ENCODE data around the gene VAV2. TPM values are rescaled to one million over a fixed set of nuclear protein-coding genes. Genes with fewer than 3 reads are reported as not detected.
A peak's percentile ranks its signal among the peaks of the same experiment; 100 is the strongest.

VAV2 gene
- polyA plus RNA-seq, 1 donor, result 48.4 TPM

DNA sequence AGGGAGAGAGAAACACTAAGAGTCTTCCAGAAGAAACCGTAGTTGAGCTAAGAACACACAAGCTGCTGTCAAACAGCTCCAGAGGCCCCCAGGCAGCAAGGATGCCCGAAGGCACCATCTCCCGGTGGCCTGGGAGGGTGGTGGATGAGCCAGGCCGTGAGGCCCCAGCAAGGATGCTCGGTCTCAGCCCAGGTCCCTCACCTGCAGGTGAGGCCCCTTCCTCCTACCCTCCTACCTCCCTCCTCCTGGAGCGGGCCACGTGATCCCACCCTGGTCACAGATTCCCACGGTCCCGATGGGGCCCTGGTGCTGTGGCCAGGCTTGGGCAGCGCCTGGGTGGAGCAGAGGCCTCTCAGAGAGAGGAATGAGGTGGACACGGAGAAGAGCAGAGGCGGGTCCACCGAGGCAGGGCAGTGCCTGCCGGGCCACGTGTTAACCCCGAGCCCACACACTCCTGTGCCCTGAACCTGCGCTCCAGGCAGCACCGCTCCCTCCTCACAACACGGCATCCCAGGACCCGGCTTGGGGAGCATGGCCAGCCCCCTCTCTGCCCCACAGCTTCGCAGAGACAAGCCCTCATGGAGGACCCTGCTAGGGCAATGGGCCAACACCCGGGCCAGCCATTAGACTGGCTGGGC, 158.6 kb downstream of the VAV2 start:
- no CpG with 5 or more reads among the region's 22 CpGs for WGBS (ENCODE audit: insufficient coverage, low lambda C conversion rate)

DNA sequence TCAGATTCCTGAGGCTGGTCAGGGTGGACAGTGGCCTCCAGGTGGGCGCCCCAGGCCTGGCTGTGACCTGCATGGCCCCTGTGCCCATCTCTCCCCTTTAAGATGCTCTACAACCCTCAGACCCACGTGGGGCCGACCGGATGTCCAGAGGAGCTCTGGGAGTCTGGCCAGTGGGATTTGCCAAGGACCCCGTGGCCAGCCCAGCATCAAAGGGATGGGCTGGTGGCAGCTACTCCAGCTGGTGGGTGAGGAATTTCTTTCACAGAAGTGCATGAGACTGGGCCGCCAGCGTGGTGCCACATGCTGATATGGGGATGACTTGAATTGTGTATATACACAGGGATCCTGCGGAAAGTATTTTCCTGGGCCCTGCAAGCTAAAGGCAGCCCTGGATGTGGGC, 159.2 kb downstream of the VAV2 start:
- WGBS (ENCODE audit: insufficient coverage, low lambda C conversion rate), result no CpG with 5 or more reads among the region's 8 CpGs
- H3K9me3 ChIP-seq (ENCODE audit: control insufficient read depth, low read depth, low read length), result peaks cover 2% of the 10 kb centered on the region
- no peak overlapping the region for H3K27ac ChIP-seq (ENCODE audit: low read length)
- H3K36me3 ChIP-seq (ENCODE audit: control insufficient read depth, insufficient read depth, low read length), result peaks cover 33% of the 10 kb centered on the region
- peaks cover 8% of the 10 kb centered on the region for H3K4me1 ChIP-seq (ENCODE audit: control insufficient read depth, insufficient read depth, low read length)
- no peaks in the 10 kb centered on the region for H3K27me3 ChIP-seq (ENCODE audit: control insufficient read depth, insufficient read depth, low read length)
- DNase-seq, result no peak
- H3K4me3 ChIP-seq (ENCODE audit: low read length), result no peak overlapping the region

More for the DNA sequence above, 158.6 kb downstream of the VAV2 start:
- Histone ChIP-seq H3K27ac (ENCODE audit: low read length) (no peak overlapping the region), H3K4me3 (ENCODE audit: low read length) (no peak overlapping the region), H3K36me3 (ENCODE audit: control insufficient read depth, insufficient read depth, low read length) (peaks cover 32% of the 10 kb centered on the region), H3K9me3 (ENCODE audit: control insufficient read depth, low read depth, low read length) (peaks cover 2% of the 10 kb centered on the region), H3K27me3 (ENCODE audit: control insufficient read depth, insufficient read depth, low read length) (no peaks in the 10 kb centered on the region), H3K4me1 (ENCODE audit: control insufficient read depth, insufficient read depth, low read length) (peaks cover 11% of the 10 kb centered on the region)
- DNase-seq, result no peak

DNA sequence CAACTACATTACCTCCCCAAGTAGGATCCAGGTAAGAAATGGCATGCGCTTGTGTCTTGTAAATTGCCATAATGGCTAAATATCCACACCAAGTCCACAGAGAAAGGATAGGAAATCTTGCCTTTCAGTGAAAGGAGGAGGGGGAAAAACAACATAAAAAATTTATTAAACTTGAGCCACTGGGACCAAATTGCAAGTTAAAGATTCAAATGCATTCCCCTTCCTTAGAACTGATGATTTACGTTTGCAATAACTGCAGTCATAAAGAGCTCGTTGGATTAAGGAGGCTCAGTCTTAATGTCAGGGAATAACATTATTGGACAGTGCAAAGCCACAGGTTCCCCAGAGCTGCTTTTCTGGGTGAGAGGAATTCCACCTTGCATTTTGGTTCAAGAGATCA, 161.4 kb downstream of the VAV2 start:
- H3K36me3 ChIP-seq (ENCODE audit: control insufficient read depth, insufficient read depth, low read length), result peaks cover 33% of the 10 kb centered on the region
- no CpG with 5 or more reads among the region's 3 CpGs for WGBS (ENCODE audit: insufficient coverage, low lambda C conversion rate)

DNA sequence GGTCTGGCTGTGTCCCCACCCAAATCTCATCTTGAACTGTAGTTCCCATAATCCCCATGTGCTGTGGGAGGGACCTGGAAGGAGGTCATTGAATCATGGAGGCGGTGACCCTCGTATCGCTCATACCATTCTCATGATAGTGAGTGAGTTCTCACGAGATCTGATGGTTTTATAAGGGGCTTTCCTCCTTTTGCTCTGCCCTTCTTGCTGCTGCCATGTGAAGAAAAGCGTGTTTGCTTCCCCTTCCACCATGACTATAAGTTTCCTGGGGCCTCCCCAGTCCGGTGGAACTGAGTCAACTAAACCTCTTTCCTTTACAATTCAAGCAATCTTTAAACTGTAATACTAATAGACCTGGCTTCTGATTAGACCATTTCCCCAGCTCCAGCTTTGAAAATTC, 161.8 kb downstream of the VAV2 start:
- no peaks in the 10 kb centered on the region for H3K27me3 ChIP-seq (ENCODE audit: control insufficient read depth, insufficient read depth, low read length)
- H3K27ac ChIP-seq (ENCODE audit: low read length), result no peak overlapping the region
- H3K36me3 ChIP-seq (ENCODE audit: control insufficient read depth, insufficient read depth, low read length), result peaks cover 33% of the 10 kb centered on the region
- H3K4me3 ChIP-seq (ENCODE audit: low read length), result no peak overlapping the region
- DNase-seq, result no peak
- no peaks in the 10 kb centered on the region for H3K4me1 ChIP-seq (ENCODE audit: control insufficient read depth, insufficient read depth, low read length)
- no CpG with 5 or more reads among the region's 6 CpGs for WGBS (ENCODE audit: insufficient coverage, low lambda C conversion rate)
- H3K9me3 ChIP-seq (ENCODE audit: control insufficient read depth, low read depth, low read length), result peaks cover 2% of the 10 kb centered on the region

More for the DNA sequence above, 161.4 kb downstream of the VAV2 start:
- DNase-seq, result no peak
- peaks cover 2% of the 10 kb centered on the region for H3K9me3 ChIP-seq (ENCODE audit: control insufficient read depth, low read depth, low read length)
- no peaks in the 10 kb centered on the region for H3K27me3 ChIP-seq (ENCODE audit: control insufficient read depth, insufficient read depth, low read length)
- no peak overlapping the region for H3K27ac ChIP-seq (ENCODE audit: low read length)
- H3K4me3 ChIP-seq (ENCODE audit: low read length), result no peak overlapping the region
- H3K4me1 ChIP-seq (ENCODE audit: control insufficient read depth, insufficient read depth, low read length), result no peaks in the 10 kb centered on the region

DNA sequence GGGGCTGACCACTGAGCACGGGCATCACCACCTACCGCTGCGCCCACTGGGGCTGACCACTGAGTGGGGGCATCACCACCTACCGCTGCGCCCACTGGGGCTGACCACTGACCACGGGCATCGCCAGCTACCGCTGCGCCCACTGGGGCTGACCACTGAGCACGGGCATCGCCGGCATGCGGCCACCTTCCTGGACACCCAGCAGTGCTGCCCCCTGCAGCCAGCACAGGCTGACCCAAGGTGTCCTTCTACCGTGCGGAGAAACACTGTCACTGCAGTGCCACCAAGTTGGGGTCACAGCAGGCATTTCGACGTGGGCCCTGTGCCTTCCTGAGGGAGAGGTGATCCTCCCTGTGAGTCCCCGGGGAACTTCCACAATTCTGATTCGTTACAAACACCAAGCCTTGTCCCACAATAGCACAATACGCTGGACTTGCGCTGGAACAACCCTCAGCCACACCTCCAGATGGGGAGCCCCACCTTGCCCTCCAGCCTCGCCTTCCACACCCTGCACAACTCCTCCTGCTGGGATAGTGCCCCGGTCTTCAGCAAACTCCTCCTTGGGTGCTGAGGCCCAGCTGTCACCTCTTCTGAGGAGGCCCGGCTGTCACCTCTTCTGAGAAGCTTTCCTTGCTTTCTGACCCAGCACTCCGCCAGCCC, 163.7 kb downstream of the VAV2 start:
- Histone ChIP-seq H3K36me3 (ENCODE audit: control insufficient read depth, insufficient read depth, low read length) (peaks cover 32% of the 10 kb centered on the region), H3K4me3 (ENCODE audit: low read length) (no peak overlapping the region)
- no CpG with 5 or more reads among the region's 25 CpGs for WGBS (ENCODE audit: insufficient coverage, low lambda C conversion rate)

DNA sequence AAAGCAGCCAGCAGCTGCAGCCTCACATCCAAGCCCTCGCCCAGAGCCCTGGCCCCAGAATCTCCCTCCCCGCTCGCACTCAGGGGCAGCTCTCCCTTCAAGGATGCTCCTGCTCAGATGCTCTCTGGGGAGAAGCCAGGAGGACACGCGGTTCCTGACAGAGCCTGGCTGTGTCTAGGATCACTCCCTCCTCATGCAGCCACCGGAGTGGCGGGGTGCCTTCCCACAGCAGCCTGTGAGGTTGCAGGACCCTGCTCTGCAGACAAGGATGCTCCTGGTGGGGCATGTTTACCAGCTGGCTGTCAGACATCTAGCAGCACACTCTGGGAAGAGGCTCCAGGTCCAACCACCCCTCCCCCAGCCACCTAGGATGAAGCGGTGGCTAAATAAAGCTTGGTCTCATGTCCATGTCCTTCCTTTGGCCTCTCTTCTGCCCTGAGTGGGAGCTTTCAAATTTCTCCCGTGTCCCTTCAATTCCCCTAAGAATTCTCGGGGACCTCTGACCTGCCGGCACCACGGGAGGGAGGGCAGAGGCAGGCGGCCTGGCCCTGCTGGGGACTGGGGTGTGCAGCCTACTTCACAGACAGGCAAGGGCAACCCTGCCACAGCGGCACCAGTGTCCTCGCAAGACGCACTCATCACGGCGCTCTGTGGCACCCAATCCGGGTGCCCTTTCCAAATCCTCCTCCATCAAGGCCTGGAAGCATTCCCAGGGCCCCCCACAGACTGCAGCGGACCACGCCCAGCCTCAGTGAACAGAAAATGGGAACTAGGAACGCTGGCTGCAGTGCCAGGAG, 165.6 kb downstream of the VAV2 start:
- WGBS (ENCODE audit: insufficient coverage, low lambda C conversion rate), result no CpG with 5 or more reads among the region's 22 CpGs
- Histone ChIP-seq H3K4me3 (ENCODE audit: low read length) (no peak overlapping the region), H3K9me3 (ENCODE audit: control insufficient read depth, low read depth, low read length) (no peaks in the 10 kb centered on the region), H3K27ac (ENCODE audit: low read length) (no peak overlapping the region), H3K36me3 (ENCODE audit: control insufficient read depth, insufficient read depth, low read length) (peaks cover 32% of the 10 kb centered on the region), H3K27me3 (ENCODE audit: control insufficient read depth, insufficient read depth, low read length) (no peaks in the 10 kb centered on the region), H3K4me1 (ENCODE audit: control insufficient read depth, insufficient read depth, low read length) (no peaks in the 10 kb centered on the region)
- no peak for DNase-seq

More for the DNA sequence above, 163.7 kb downstream of the VAV2 start:
- no peak overlapping the region for H3K27ac ChIP-seq (ENCODE audit: low read length)
- no peaks in the 10 kb centered on the region for H3K4me1 ChIP-seq (ENCODE audit: control insufficient read depth, insufficient read depth, low read length)
- no peak for DNase-seq
- H3K27me3 ChIP-seq (ENCODE audit: control insufficient read depth, insufficient read depth, low read length), result no peaks in the 10 kb centered on the region
- peaks cover 2% of the 10 kb centered on the region for H3K9me3 ChIP-seq (ENCODE audit: control insufficient read depth, low read depth, low read length)

DNA sequence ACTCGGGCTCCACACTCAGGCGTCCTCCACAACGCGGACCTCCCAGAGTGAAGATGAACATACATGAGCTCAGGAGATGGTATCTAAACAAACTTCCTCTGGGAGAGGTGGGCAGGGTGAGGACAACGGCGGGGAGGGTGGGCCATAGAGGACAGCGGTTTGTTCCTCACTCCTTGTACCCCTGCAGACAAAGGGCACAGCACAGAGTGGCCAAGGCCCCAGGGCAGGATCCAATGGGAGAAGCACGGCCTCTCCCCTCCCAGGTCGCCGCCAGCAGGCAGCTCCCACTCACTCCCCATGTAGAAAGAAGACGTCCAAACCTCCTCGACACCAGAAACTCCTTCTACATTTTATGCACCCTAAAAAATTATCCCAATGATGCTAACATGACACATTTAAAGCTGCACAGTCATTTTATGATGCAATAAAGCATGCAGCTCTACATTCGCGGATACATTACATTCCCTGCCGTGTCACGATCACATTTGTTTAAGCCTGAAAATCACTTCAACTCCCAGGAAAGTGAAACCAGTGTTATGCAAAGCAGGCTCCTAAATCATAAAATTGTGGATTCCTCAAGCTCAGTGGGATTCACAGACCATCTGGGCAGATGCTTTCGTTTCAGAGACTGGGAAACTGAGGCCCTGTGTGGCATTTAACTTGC, 166.4 kb downstream of the VAV2 start:
- no CpG with 5 or more reads among the region's 17 CpGs for WGBS (ENCODE audit: insufficient coverage, low lambda C conversion rate)
- H3K4me3 ChIP-seq (ENCODE audit: low read length), result no peak overlapping the region
- peak in 1 of 2 donors; percentile 12 for DNase-seq
- no peaks in the 10 kb centered on the region for H3K9me3 ChIP-seq (ENCODE audit: control insufficient read depth, low read depth, low read length)
- no peaks in the 10 kb centered on the region for H3K4me1 ChIP-seq (ENCODE audit: control insufficient read depth, insufficient read depth, low read length)
- no peaks in the 10 kb centered on the region for H3K27me3 ChIP-seq (ENCODE audit: control insufficient read depth, insufficient read depth, low read length)
- peaks cover 39% of the 10 kb centered on the region for H3K36me3 ChIP-seq (ENCODE audit: control insufficient read depth, insufficient read depth, low read length)
- no peak overlapping the region for H3K27ac ChIP-seq (ENCODE audit: low read length)

DNA sequence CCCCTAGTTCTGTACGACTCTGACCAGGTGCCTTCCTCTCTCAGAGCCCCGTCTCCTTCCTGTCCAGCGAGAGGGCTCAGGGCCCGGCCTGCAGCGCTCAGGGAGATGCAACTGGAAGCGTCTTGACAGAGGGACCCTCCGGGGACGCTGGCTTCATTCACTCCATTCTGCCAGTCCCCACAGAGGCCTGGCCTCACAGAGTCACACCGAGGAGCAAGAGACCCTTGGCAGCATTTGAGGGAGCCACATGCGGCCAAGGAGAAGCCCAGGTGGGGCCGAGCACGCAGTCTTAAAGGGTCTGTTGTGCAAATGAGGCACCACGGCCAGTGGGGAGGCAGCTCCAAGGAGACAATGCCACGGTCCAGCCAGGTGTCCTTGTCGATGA, 167.3 kb downstream of the VAV2 start:
- no peak for DNase-seq
- no CpG with 5 or more reads among the region's 15 CpGs for WGBS (ENCODE audit: insufficient coverage, low lambda C conversion rate)
- H3K27me3 ChIP-seq (ENCODE audit: control insufficient read depth, insufficient read depth, low read length), result no peaks in the 10 kb centered on the region
- no peak overlapping the region for H3K4me3 ChIP-seq (ENCODE audit: low read length)
- no peaks in the 10 kb centered on the region for H3K4me1 ChIP-seq (ENCODE audit: control insufficient read depth, insufficient read depth, low read length)
- H3K27ac ChIP-seq (ENCODE audit: low read length), result no peak overlapping the region
- peaks cover 36% of the 10 kb centered on the region for H3K36me3 ChIP-seq (ENCODE audit: control insufficient read depth, insufficient read depth, low read length)
- H3K9me3 ChIP-seq (ENCODE audit: control insufficient read depth, low read depth, low read length), result no peaks in the 10 kb centered on the region

DNA sequence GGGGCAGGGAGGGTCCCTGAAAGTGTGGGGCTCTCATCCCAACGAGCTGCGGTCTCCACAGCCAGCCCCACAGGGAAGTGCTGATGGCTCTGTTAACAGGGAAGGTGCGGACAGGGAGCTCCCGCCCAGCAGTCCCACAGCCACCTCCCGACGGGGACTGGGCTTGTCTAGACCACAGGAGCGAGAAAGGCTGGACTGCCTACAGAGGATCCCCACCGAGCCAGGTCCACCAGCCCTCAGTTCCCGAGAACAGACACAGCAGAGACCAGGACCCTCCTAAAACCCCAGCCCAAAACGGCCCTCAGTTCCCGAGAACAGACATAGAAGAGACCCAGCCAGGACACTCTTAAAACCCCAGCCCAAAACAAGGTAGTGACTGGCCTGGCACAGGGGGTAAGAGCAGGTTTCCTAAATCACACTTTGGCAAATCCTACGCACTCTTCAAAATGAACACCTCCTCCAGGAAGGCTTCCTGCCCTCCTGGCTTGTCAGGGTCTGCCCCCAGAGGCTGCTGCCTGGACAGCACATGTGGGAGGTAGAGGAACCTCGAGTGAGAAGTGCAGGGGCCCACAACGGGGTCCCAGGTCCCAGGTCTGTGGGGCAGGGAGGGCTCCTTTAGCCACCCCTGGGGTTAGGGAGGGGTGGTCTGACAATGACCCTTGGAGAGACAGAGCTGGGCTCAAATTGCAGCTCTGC, 167.9 kb downstream of the VAV2 start:
- Histone ChIP-seq H3K27ac (ENCODE audit: low read length) (no peak overlapping the region), H3K4me1 (ENCODE audit: control insufficient read depth, insufficient read depth, low read length) (no peaks in the 10 kb centered on the region), H3K36me3 (ENCODE audit: control insufficient read depth, insufficient read depth, low read length) (peaks cover 34% of the 10 kb centered on the region), H3K4me3 (ENCODE audit: low read length) (no peak overlapping the region), H3K9me3 (ENCODE audit: control insufficient read depth, low read depth, low read length) (no peaks in the 10 kb centered on the region), H3K27me3 (ENCODE audit: control insufficient read depth, insufficient read depth, low read length) (no peaks in the 10 kb centered on the region)
- no peak for DNase-seq
- WGBS (ENCODE audit: insufficient coverage, low lambda C conversion rate), result no CpG with 5 or more reads among the region's 14 CpGs
